Left lung (tissue), 10 donors: ENCODE results near the gene ERI2. TPM values are rescaled to one million over a fixed set of nuclear protein-coding genes. Genes with fewer than 3 reads are reported as not detected.
"Not testable (repeated sequence)": the region's sequence is repeated elsewhere in the genome, so short reads cannot be mapped to it uniquely, and the experiment has no call there.

ENCODE experiments used
- ATAC-seq: fragments of 200-7000 bp; cut with Tn5 transposase; one replicate; pipeline ENCODE4 v1.9.1; 2020; ENCODE audit warnings: moderate library complexity
- DNase-seq, 4 donors: peaks; one replicate each; pipeline ENCODE4 v3.0.0-alpha.2; 2013 to 2020
- H3K27ac ChIP-seq, 2 donors: fragments of 200-600 bp; sonication (generic) in 1 of 2; one replicate each; pipeline versions ENCODE4 v1.5.0 to v1.8.0; 2020 to 2021
- H3K27me3 ChIP-seq, 2 donors: fragments of 200-600 bp; sonication (generic) in 1 of 2; one replicate each; pipeline versions ENCODE4 v1.5.0 to v1.8.0; 2020 to 2021
- H3K36me3 ChIP-seq, 2 donors: fragments of 200-600 bp; sonication (generic) in 1 of 2; one replicate each; pipeline versions ENCODE4 v1.5.0 to v1.8.0; 2020 to 2021
- H3K4me1 ChIP-seq, 2 donors: fragments of 200-600 bp; one replicate each; pipeline ENCODE4 v1.8.0; 2021
- H3K4me3 ChIP-seq, 2 donors: fragments of 200-600 bp; sonication (generic) in 1 of 2; one replicate each; pipeline versions ENCODE4 v1.5.0 to v1.8.0; 2020 to 2021; ENCODE audit warnings: mild to moderate bottlenecking in 1 of 2
- H3K9me3 ChIP-seq, 2 donors: fragments of 200-600 bp; sonication (generic) in 1 of 2; one replicate each; pipeline versions ENCODE4 v1.5.0 to v1.8.0; 2020 to 2021
- intact Hi-C, 2 donors: fragments of 100-400 bp; cut with DNase I; formaldehyde crosslinking; loops; one replicate each; pipeline versions ENCODE4 v1.11.2 to v1.14.2; 2022
- polyA plus RNA-seq, 6 donors: library from polyadenylated mRNA; unstranded; fragments of 120-200 nt; gene quantifications; one replicate each; pipeline ENCODE4 v1.2.1, GENCODE V29; 2013; ENCODE audit not compliant: insufficient read length in 6 of 6
- total RNA-seq, 2 donors: library from RNA; stranded (reverse); fragmentation: NEBNext Ultra II Directional; extraction: Animal tissue kit (Norgen Biotek cat#: 25700); gene quantifications; one replicate each; pipeline ENCODE4 v1.2.1, GENCODE V29; 2021
- TF ChIP-seq, protein P1 (sequence below), 2 donors: fragments of 200-600 bp; sonication (generic) in 1 of 2; IDR thresholded peaks; one replicate each; pipeline versions ENCODE4 v1.5.0 to v1.8.0; 2021; ENCODE audit warnings: antibody characterized with exemption in 2 of 2
- donor health status: DM: no; HTN: yes; CAD: no.
- donor health status: DM: no; HTN: no; CAD: no.

The ERI2 gene
- total and polyA plus RNA-seq, 8 donors, result 16.3 to 42.6 (median 34.5) TPM

DNA sequence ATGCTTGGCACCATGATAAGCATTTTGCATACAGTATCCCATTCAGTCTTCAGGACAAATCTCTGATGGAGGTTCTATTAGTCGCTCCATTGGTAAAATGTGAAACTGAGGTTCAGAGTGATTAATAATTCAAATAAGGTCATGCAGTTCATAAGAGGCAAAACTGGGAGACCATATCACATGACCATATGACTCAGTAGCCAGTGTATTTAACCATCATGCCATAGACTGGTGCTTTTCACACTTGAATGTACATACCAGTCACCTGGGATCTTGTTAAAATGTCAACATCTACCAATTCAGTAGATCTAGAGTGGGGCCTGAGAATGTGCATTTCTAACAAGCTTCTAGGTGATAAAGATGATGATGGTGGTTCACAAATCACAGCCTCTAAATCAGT lies 38.2 kb downstream of the ERI2 start:
- ATAC-seq, result no peak
- no peak for DNase-seq
- no peaks in the 10 kb centered on the region for H3K9me3 ChIP-seq
- H3K27ac ChIP-seq, result no peak overlapping the region
- H3K27me3 ChIP-seq, result no peaks in the 10 kb centered on the region
- peaks cover 0 to 3% of the 10 kb centered on the region in 2 donors for H3K4me1 ChIP-seq
- no peak overlapping the region for H3K4me3 ChIP-seq
- intact Hi-C loops, result no loop called here
- H3K36me3 ChIP-seq, result no peaks in the 10 kb centered on the region
- TF ChIP-seq, protein P1, sequence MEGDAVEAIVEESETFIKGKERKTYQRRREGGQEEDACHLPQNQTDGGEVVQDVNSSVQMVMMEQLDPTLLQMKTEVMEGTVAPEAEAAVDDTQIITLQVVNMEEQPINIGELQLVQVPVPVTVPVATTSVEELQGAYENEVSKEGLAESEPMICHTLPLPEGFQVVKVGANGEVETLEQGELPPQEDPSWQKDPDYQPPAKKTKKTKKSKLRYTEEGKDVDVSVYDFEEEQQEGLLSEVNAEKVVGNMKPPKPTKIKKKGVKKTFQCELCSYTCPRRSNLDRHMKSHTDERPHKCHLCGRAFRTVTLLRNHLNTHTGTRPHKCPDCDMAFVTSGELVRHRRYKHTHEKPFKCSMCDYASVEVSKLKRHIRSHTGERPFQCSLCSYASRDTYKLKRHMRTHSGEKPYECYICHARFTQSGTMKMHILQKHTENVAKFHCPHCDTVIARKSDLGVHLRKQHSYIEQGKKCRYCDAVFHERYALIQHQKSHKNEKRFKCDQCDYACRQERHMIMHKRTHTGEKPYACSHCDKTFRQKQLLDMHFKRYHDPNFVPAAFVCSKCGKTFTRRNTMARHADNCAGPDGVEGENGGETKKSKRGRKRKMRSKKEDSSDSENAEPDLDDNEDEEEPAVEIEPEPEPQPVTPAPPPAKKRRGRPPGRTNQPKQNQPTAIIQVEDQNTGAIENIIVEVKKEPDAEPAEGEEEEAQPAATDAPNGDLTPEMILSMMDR (IDR thresholded peaks at IDR 0.05), result no peak

DNA sequence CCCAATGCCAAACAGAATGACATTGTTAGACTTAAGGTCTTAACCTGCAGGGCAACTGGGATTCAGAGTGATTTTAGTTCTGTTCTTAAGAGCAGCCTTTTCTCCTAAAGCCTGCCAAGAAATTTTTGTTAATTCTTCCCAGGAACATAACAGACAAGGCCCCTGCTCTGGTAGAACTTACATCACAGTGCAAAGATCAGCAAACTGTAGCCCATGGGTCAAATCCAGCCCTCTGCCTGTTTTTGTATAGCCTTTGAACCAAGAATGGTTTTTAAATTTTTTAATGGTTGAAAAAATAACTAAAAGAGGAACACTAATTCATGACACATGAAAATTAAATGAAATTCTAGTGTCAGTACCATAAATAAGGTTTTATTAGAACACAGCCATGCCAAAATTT lies 38.7 kb downstream of the ERI2 start:
- intact Hi-C loops, result no loop called here
- TF ChIP-seq, protein P1 (IDR thresholded peaks at IDR 0.05), result no peak
- no peak for DNase-seq
- Histone ChIP-seq H3K27me3 (no peaks in the 10 kb centered on the region), H3K4me1 (peaks cover 0 to 3% of the 10 kb centered on the region in 2 donors), H3K36me3 (no peaks in the 10 kb centered on the region), H3K9me3 (no peaks in the 10 kb centered on the region), H3K4me3 (no peak overlapping the region), H3K27ac (no peak overlapping the region)
- no peak for ATAC-seq

DNA sequence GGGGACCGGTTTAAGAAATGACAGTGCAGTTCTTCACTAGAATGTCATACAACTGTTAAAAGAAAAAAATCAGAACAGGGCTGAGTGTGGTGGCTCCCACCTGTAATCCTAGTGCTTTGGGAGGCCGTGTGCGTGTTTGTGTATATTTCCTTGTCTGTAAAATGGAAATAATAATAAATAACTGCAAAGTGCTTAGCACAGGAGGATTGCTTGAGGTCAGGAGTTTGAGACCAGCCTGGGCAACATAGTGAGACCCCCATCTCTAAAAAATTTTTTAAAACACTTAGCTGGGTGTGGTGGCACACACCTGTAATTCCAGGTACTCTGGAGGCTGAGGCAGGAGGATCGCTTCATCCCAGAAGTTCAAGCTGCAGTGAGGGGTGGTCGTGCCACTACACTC lies 40.0 kb downstream of the ERI2 start:
- Histone ChIP-seq H3K4me3 (no peak overlapping the region), H3K36me3 (no peaks in the 10 kb centered on the region), H3K27ac (no peak overlapping the region), H3K4me1 (peaks cover 0 to 3% of the 10 kb centered on the region in 2 donors), H3K27me3 (no peaks in the 10 kb centered on the region), H3K9me3 (no peaks in the 10 kb centered on the region)
- DNase-seq (no peak), ATAC-seq (no peak)
- intact Hi-C loops, result no loop called here
- TF ChIP-seq, protein P1 (IDR thresholded peaks at IDR 0.05), result no peak

DNA sequence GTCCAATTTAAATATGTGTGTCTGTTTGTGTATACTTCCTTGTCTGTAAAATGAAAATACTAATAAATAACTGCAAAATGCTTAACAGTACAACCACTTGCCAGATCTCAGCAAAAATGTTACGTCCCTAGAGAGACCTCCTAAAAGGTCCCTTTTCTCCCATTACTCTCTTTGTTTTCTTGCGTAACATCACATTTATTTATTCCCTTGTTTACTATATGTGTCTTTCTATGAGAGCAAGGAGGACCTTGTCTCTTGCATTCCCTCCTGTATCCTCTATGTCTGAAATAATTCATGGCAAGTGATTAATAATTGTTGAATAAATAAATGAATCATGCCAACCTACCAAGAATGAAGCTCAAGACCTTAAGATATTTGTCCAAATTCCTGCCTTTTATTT lies 40.5 kb downstream of the ERI2 start:
- no peaks in the 10 kb centered on the region for H3K9me3 ChIP-seq
- TF ChIP-seq, protein P1 (IDR thresholded peaks at IDR 0.05), result no peak
- H3K36me3 ChIP-seq, result no peaks in the 10 kb centered on the region
- no peaks in the 10 kb centered on the region for H3K27me3 ChIP-seq
- H3K4me1 ChIP-seq, result peaks cover 0 to 3% of the 10 kb centered on the region in 2 donors
- DNase-seq (no peak), ATAC-seq (no peak)
- H3K4me3 ChIP-seq, result no peak overlapping the region
- no peak overlapping the region for H3K27ac ChIP-seq
- intact Hi-C loops, result no loop called here

DNA sequence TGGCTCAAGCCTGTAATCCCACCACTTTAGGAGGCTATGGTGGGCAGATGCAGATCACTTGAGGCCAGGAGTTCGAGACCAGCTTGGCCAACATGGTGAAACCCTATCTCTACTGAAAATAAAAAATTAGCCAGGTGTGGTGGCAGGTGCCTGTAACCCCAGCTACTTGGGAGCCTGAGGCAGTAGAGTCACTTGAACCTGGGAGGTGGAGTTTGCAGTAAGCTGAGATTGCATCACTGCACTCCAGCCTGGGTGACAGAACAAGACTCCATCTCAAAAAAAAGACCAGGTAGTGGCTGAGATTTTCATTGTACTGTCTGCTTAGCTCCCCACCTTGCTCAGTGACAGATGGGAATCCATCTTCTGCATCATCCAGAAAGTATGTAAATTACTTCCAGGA lies 41.8 kb downstream of the ERI2 start:
- ATAC-seq (peak; percentile 63), DNase-seq (peak in 1 of 4 donors; percentile 40)
- H3K4me3 ChIP-seq, result peak overlapping the region in 1 of 2 donors; percentile 2
- H3K4me1 ChIP-seq, H3K36me3 ChIP-seq, H3K9me3 ChIP-seq, H3K27me3 ChIP-seq, intact Hi-C loops: not testable (repeated sequence)
- H3K27ac ChIP-seq, result peak overlapping the region; percentile 81 to 88
